ENCODE measurements around the gene RAPSN. TPM values are rescaled to one million over a fixed set of nuclear protein-coding genes. Genes with fewer than 3 reads are reported as not detected.

Gene RAPSN
- total RNA-seq, 6 donors from 2014 or later = 0.30 to 1.1 (median 1.0) TPM; not detected in 3

DNA sequence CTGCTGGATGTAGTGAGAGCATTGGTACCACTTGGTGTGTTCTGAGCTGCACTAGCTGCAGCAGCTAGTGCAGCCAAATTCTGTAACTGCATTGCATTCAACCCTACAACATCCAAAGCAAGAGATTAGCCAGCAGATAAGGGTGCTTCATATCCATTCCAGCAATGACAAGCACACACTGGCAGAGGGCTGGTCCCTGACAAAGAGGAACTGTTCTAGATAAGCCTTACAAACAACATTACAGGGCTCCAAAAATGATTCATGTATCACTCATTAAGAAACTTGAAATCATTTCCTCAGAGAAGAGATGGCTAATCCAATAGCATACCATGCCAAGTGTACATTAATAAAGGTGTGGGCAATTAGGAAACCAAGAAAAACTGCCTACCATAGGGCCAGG, 28.4 kb upstream of the RAPSN start:
- TF ChIP-seq POLR2AphosphoS5 (IDR thresholded peaks at IDR 0.05) = no peak
- no peak for TF ChIP-seq POLR2A (IDR thresholded peaks at IDR 0.05)
- TF ChIP-seq, protein P1, sequence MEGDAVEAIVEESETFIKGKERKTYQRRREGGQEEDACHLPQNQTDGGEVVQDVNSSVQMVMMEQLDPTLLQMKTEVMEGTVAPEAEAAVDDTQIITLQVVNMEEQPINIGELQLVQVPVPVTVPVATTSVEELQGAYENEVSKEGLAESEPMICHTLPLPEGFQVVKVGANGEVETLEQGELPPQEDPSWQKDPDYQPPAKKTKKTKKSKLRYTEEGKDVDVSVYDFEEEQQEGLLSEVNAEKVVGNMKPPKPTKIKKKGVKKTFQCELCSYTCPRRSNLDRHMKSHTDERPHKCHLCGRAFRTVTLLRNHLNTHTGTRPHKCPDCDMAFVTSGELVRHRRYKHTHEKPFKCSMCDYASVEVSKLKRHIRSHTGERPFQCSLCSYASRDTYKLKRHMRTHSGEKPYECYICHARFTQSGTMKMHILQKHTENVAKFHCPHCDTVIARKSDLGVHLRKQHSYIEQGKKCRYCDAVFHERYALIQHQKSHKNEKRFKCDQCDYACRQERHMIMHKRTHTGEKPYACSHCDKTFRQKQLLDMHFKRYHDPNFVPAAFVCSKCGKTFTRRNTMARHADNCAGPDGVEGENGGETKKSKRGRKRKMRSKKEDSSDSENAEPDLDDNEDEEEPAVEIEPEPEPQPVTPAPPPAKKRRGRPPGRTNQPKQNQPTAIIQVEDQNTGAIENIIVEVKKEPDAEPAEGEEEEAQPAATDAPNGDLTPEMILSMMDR (IDR thresholded peaks at IDR 0.05) = no peak
- TF ChIP-seq EP300 (IDR thresholded peaks at IDR 0.05) = no peak
- DNase-seq = no peak
- no peaks in the 10 kb centered on the region for H3K27me3 ChIP-seq
- no peaks in the 10 kb centered on the region for H3K9me3 ChIP-seq
- H3K27ac ChIP-seq = no peak overlapping the region
- H3K4me1 ChIP-seq = peaks cover 0 to 11% (median 7%) of the 10 kb centered on the region in 4 donors
- H3K4me3 ChIP-seq = no peak overlapping the region
- peaks cover 40 to 99% (median 91%) of the 10 kb centered on the region in 4 donors for H3K36me3 ChIP-seq
- no peak for ATAC-seq (ENCODE audit: low FRiP score in 2 of 2)

DNA sequence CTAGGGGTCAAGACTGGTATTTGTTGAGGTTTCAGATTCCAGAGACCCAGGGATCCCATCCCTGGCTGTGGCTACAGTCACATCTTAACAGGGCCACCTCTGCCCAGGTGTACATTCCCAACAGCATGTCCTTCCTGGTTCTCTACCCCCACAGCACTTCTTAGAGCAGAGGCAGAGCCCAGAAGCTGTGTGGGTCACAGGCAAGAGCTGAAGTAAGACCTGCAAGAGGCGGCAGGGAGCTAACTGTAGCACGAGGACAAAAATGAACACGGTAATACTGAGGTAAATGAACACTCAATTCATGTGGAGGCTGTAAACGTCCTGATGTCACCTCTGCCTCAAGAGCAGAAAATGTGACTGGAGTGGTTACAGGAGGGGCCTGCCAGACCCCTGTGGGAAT, 21.7 kb upstream of the RAPSN start:
- ATAC-seq (ENCODE audit: low FRiP score in 2 of 2) = no peak
- Histone ChIP-seq H3K27me3 (no peaks in the 10 kb centered on the region), H3K4me3 (no peak overlapping the region), H3K4me1 (peaks cover 10 to 13% (median 12%) of the 10 kb centered on the region in 4 donors), H3K27ac (no peak overlapping the region), H3K36me3 (peaks cover 35 to 88% (median 60%) of the 10 kb centered on the region in 4 donors), H3K9me3 (no peaks in the 10 kb centered on the region)
- WGBS, 2 donors = 84 to 86% methylated on average over 4 of the region's 4 CpGs
- TF ChIP-seq POLR2A (IDR thresholded peaks at IDR 0.05) (no peak), EP300 (IDR thresholded peaks at IDR 0.05) (no peak), POLR2AphosphoS5 (IDR thresholded peaks at IDR 0.05) (no peak)
- TF ChIP-seq, protein P1 (IDR thresholded peaks at IDR 0.05) = no peak
- DNase-seq = no peak

DNA sequence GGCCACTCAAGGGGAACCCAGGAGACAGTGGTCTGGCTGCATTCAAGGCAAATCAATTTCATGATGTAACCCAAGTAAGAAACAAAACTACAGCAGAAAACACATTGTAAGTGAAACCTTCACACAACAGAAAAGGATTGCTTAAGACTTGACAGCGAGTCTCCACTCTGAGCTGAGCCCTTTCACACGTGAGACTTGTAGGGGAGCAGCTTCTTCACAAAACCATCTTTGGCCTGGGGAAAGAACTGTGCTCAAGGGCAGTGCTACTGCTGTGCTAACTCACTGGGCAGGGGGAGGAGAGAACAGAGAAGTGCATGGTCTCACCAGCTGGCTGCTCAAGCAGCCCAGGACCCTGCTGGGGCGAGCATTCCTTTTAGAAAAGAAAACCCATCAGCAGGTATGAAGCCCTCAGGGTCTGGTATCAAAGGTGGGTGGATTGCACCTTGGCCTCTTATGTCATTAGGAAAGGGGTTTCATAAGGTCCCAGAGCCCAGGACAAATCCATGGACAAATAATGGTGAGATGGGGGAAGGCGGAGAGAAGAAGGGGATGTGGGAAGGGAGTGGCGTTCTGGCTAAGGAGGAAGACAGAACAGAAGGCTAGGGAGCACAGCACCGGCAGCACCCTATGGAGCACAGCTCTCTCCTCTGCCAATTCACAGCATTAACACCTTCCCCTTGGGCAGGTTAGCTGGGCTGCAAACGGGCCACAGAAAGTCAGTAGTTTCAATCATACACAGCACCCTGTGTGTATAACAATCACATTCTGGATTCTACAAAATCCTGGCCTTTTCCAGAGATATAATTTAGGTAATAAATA, 20.6 kb upstream of the RAPSN start:
- peak overlapping the region in 2 of 4 donors; percentile 1 to 53 for H3K27ac ChIP-seq
- no peak for TF ChIP-seq POLR2AphosphoS5 (IDR thresholded peaks at IDR 0.05)
- 88 to 92% methylated on average over 7 of the region's 7 CpGs for WGBS, 2 donors
- peaks cover 26 to 86% (median 49%) of the 10 kb centered on the region in 4 donors for H3K36me3 ChIP-seq
- no peak for DNase-seq
- H3K4me3 ChIP-seq = no peak overlapping the region
- H3K9me3 ChIP-seq = no peaks in the 10 kb centered on the region
- H3K4me1 ChIP-seq = peaks cover 10 to 14% (median 12%) of the 10 kb centered on the region in 4 donors
- ATAC-seq (ENCODE audit: low FRiP score in 2 of 2) = peak in 1 of 2 donors; percentile 12
- no peaks in the 10 kb centered on the region for H3K27me3 ChIP-seq

DNA sequence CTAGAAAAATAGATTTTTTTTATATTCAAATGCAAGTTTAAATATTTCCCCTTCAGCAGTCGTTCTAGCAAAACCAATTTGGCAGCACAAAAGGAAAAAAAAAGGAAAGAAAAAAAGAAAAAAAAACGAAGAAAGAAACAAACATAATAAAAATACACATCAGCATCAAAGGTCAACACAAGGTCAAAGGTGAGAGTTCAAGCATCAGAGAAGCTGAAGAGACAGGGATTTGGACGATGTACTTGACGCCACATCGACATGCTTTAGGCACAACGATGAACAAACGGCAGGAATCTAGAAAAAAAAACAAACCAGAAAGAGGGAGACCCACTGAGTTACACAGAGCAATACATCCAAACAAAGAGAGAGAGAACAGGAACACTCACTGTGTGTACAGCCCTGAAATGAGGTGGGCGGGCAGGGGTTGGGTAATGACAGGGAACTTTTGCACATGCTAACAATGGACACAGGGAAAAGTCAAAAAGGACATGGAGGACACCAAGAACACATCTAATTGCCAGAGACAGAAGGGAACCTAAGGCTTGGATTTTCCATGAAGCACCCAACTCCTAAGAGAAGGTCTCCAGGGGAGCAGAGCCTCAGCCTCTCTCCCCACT, 19.8 kb upstream of the RAPSN start:
- Histone ChIP-seq H3K9me3 (no peaks in the 10 kb centered on the region), H3K36me3 (peaks cover 26 to 86% (median 45%) of the 10 kb centered on the region in 4 donors), H3K4me3 (no peak overlapping the region), H3K27me3 (no peaks in the 10 kb centered on the region), H3K4me1 (peaks cover 10 to 14% (median 12%) of the 10 kb centered on the region in 4 donors), H3K27ac (peak overlapping the region in 2 of 4 donors; percentile 1 to 53)
- DNase-seq (no peak), ATAC-seq (ENCODE audit: low FRiP score in 2 of 2) (peak in 1 of 2 donors; percentile 51)
- WGBS, 2 donors = 63 to 65% methylated on average over 8 of the region's 8 CpGs
- TF ChIP-seq POLR2A (IDR thresholded peaks at IDR 0.05) = no peak
- TF ChIP-seq EP300 (IDR thresholded peaks at IDR 0.05) = no peak
- TF ChIP-seq, protein P1 (IDR thresholded peaks at IDR 0.05) = no peak
- no peak for TF ChIP-seq POLR2AphosphoS5 (IDR thresholded peaks at IDR 0.05)

DNA sequence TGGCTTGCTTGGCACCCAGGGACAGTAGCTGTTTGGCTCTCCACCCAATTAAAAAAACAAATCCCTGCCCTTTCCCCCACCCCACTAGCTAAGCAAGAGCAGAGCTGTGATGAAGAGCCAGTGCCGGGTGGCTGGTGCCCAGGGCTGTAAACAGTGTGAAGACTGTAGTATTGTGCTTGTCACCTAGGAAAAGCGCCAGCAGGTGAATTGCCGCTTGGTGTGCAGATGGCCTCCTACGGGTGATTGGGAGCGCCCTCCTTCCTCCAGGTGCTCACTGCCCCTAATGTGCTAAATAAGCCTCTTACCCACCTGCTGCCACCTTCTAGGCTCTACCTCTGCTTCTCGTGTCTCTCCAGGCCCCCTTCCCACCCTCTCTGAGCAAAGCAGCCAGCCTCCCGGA, 18.4 kb upstream of the RAPSN start:
- no peak for ATAC-seq (ENCODE audit: low FRiP score in 2 of 2)
- 85 to 87% methylated on average over 6 to 7 of the region's 7 CpGs for WGBS, 2 donors
- TF ChIP-seq, protein P1 (IDR thresholded peaks at IDR 0.05) = no peak
- TF ChIP-seq EP300 (IDR thresholded peaks at IDR 0.05) = no peak
- TF ChIP-seq POLR2A (IDR thresholded peaks at IDR 0.05) = no peak
- no peak for TF ChIP-seq POLR2AphosphoS5 (IDR thresholded peaks at IDR 0.05)
- H3K36me3 ChIP-seq = peaks cover 17 to 74% (median 34%) of the 10 kb centered on the region in 4 donors
- DNase-seq = no peak
- no peak overlapping the region for H3K4me3 ChIP-seq
- H3K27ac ChIP-seq = peak overlapping the region in 3 of 4 donors; percentile 62 to 75 (median 65)
- H3K9me3 ChIP-seq = no peaks in the 10 kb centered on the region
- no peaks in the 10 kb centered on the region for H3K27me3 ChIP-seq
- peaks cover 10 to 14% (median 12%) of the 10 kb centered on the region in 4 donors for H3K4me1 ChIP-seq

Measured in upper lobe of left lung (tissue), 6 donors.